KMS-11 (cell line): ENCODE results near the gene SLC22A31.
"Not testable (repeated sequence)": the region's sequence is repeated elsewhere in the genome, so short reads cannot be mapped to it uniquely, and the experiment has no call there.

Experiments
- H2AFZ ChIP-seq: fragments of 200-600 bp; sonication (generic); 2 replicates; pipeline ENCODE4 v1.6.1; 2016; ENCODE audit warnings: antibody characterized with exemption, mixed run types, low read depth
- H3K27ac ChIP-seq: fragments of 200-600 bp; sonication (generic); 2 replicates; pipeline ENCODE4 v1.6.1; 2016; ENCODE audit warnings: mild to moderate bottlenecking, mixed run types
- H3K27me3 ChIP-seq: fragments of 200-600 bp; sonication (generic); 2 replicates; pipeline ENCODE4 v1.6.1; 2017; ENCODE audit warnings: mild to moderate bottlenecking, low read depth, mixed run types, moderate library complexity; ENCODE audit not compliant: insufficient read depth
- H3K36me3 ChIP-seq: fragments of 200-600 bp; sonication (generic); 2 replicates; pipeline ENCODE4 v1.6.1; 2017; ENCODE audit warnings: mild to moderate bottlenecking, mixed run types; ENCODE audit not compliant: insufficient read depth
- H3K4me1 ChIP-seq: fragments of 200-600 bp; sonication (generic); 2 replicates; pipeline ENCODE4 v1.6.1; 2016; ENCODE audit warnings: mild to moderate bottlenecking, low read depth, mixed run types; ENCODE audit not compliant: poor library complexity, severe bottlenecking
- H3K4me2 ChIP-seq: fragments of 200-600 bp; sonication (generic); 2 replicates; pipeline ENCODE4 v1.7.0; 2016; ENCODE audit warnings: mild to moderate bottlenecking, mixed run types
- H3K4me3 ChIP-seq: fragments of 200-600 bp; sonication (generic); IDR thresholded peaks from 2 replicates; pipeline ENCODE4 v1.6.1; 2017; ENCODE audit warnings: low read depth, low read length, mixed read lengths; ENCODE audit not compliant: insufficient read depth
- H3K79me2 ChIP-seq: fragments of 200-600 bp; sonication (generic); 2 replicates; pipeline ENCODE4 v1.6.1; 2016; ENCODE audit warnings: low read depth, mixed run types; ENCODE audit not compliant: insufficient read depth
- H3K9ac ChIP-seq: fragments of 200-600 bp; sonication (generic); 2 replicates; pipeline ENCODE4 v1.6.1; 2016; ENCODE audit warnings: mild to moderate bottlenecking, mixed run types
- H4K20me1 ChIP-seq: fragments of 200-600 bp; sonication (generic); 2 replicates; pipeline ENCODE4 v1.6.1; 2016; ENCODE audit warnings: mild to moderate bottlenecking, mixed run types; ENCODE audit not compliant: insufficient read depth
- TF ChIP-seq, protein P1 (sequence below): fragments of 200-600 bp; sonication (generic); conservative IDR thresholded peaks from 2 replicates; pipeline ENCODE4 v1.6.1; 2017; ENCODE audit warnings: low read depth, mild to moderate bottlenecking, antibody characterized with exemption, low read length, moderate library complexity, mixed read lengths

Gene SLC22A31

DNA sequence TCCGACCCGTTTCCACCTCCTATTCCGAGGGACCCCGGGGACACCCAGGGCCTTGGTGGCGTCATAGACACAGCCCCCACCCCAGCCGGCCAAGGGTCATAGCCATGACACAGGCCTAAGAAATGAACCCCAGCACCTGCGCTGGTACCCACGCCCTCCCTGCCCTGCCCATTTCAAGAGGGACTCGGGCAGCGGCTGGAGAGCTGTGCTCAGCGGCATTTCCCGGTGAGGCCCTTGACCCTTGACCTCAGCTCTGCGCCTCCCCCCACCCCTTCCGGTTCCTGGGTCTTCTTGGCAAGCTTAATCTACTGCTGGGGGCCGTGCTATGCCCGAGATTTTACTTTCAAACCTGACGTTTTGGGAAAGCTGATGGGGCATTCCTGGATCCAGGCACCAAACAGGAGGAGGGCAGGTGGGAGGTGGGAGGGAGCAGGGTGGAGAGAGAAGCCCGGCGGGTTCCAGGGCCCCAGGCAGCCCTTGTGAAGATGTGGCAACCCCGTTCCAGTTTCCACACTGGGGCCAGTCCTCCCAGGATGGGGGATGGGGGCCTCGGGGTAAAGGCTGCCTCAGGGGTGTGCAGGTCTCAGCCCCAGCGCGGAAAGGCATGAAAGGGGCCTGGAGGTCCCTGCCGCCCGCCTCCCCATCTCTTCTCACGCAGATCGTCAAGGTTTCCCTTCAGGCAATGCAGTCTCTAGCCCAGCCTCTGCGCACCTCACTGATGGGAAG lies at the start of gene SLC22A31:
Gene SLC22A31, minus strand, starts transcription at position 414 of the 726 bp plus-strand sequence. Its CDS starts 36 bp downstream, at position 378.
- no peaks in the 10 kb centered on the region for H3K36me3 ChIP-seq
- no peaks in the 10 kb centered on the region for H4K20me1 ChIP-seq
- no peaks in the 10 kb centered on the region for H3K79me2 ChIP-seq
- H3K27ac ChIP-seq, result no peak within 1 kb of the TSS
- no peaks in the 10 kb centered on the region for H3K4me1 ChIP-seq
- no peak within 1 kb of the TSS for H3K9ac ChIP-seq
- no peak within 1 kb of the TSS for H3K4me2 ChIP-seq
- TF ChIP-seq, protein P1, sequence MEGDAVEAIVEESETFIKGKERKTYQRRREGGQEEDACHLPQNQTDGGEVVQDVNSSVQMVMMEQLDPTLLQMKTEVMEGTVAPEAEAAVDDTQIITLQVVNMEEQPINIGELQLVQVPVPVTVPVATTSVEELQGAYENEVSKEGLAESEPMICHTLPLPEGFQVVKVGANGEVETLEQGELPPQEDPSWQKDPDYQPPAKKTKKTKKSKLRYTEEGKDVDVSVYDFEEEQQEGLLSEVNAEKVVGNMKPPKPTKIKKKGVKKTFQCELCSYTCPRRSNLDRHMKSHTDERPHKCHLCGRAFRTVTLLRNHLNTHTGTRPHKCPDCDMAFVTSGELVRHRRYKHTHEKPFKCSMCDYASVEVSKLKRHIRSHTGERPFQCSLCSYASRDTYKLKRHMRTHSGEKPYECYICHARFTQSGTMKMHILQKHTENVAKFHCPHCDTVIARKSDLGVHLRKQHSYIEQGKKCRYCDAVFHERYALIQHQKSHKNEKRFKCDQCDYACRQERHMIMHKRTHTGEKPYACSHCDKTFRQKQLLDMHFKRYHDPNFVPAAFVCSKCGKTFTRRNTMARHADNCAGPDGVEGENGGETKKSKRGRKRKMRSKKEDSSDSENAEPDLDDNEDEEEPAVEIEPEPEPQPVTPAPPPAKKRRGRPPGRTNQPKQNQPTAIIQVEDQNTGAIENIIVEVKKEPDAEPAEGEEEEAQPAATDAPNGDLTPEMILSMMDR, result no peak
- no peak within 1 kb of the TSS for H3K4me3 ChIP-seq
- peaks cover 53% of the 10 kb centered on the region for H3K27me3 ChIP-seq
- H2AFZ ChIP-seq, result no peak within 1 kb of the TSS

DNA sequence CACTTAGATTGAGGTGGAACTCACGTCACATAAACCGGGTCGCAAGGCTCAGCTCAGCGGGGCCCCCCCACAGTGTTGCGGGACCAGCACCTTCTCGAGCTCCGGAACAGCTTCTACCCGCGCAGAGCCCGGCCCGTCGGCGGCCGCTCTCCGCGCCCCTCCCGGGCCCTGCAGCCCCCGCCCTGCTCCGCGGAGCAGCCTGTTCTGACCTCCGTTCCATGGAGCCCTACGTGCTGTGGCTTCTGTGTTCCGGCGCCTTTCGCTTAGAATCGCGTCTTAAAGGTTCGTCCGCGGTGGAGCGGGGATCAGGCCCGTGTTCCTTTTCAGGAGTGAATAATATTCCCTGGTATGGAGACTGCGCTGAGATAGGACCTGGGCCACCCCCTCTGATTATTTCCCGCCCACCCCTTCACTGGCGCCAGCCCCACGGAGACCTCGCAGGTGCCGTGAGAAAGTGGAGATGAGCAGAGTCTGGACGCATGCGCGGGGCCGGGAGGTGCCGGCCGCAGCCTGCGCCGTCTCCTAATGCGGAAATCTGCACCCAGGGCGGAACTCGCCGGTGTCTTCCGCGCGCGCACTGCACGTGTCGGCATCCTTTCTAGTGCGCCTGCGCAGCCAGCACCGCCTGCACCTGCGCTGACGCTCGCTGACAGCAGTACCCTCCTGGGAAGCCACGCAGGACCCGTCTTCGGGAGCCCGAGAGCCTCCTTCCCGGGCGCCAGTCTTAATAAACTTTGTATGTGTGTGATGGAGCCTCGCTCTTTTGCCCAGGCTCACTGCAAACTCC lies 48.1 kb upstream of the SLC22A31 start:
- H2AFZ ChIP-seq, result peak overlapping the region; percentile 44; the same call in 1 of the 2 replicates
- no peaks in the 10 kb centered on the region for H3K27me3 ChIP-seq
- no peak overlapping the region for H3K9ac ChIP-seq
- H3K27ac ChIP-seq, result no peak overlapping the region
- H4K20me1 ChIP-seq, result no peaks in the 10 kb centered on the region
- H3K4me1 ChIP-seq, result no peaks in the 10 kb centered on the region
- no peaks in the 10 kb centered on the region for H3K79me2 ChIP-seq
- H3K4me3 ChIP-seq, result no peak overlapping the region
- TF ChIP-seq, protein P1, result no peak
- no peaks in the 10 kb centered on the region for H3K36me3 ChIP-seq
- H3K4me2 ChIP-seq, result no peak overlapping the region

DNA sequence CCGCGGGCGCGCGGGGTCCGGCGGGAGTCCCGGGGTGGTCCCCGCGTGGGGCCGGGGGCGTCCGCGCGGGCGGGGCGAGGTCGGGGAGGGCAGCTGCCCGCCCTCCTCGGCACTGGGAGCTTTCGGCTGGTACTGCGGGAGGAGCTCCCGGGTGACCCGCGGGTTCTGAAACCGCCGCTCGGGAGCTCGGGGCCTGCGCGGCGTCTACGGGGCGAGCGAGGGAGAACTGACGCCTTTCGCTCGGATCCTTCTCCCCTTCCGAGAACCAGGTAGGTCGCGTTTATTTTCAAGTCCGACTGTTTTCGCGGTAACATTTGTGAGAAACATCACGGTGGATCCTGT lies 47.4 kb upstream of the SLC22A31 start:
- not testable (repeated sequence) for H3K27me3 ChIP-seq, H4K20me1 ChIP-seq, H3K4me1 ChIP-seq, H3K9ac ChIP-seq, H3K27ac ChIP-seq, H3K36me3 ChIP-seq, H3K4me2 ChIP-seq, H3K79me2 ChIP-seq, H3K4me3 ChIP-seq
- H2AFZ ChIP-seq, result peak overlapping the region; percentile 44

DNA sequence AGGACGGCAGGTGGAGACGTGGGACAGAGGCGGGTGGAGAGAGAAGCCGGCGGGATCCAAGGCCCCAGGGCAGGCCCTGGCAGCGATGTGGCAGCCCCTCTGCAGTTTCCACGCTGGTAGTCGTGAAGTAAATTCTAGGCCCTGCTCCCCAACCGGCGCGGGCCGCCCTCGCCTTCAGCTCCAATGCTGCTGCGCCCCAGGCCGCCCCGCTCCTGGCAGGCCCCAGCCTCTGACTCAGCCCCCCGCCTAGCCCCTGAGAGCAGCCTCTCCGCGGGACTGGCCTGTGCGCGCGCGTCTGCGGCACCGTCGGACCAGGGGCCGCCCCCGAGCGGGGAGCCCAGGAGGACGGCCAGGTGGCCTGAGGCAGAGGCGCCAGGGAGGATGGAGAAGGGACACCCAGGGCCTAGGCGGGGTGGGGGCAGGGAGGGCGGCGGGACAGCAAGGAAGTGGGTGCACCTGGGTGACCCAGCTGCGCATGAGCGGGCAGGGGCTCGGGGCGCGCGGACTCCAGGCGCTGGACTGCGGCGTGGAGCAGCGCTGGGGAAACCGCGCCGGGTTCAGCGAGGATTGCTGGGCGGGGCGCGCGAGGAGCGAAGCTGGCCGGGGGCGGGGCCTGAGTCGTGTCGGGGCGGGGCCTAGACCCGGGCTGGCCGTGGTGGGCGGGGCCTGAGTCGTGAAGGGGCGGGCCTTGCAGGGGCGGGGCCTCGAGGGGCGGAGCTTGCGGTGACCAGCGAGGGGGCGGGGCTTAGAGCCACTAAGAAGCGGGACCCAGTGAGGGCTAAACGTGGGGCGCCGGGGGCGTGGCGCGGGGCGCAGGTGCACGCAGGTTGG lies 46.8 kb upstream of the SLC22A31 start:
- Histone ChIP-seq H3K36me3 (no peaks in the 10 kb centered on the region), H3K9ac (no peak overlapping the region; the same call in 1 of the 2 replicates), H3K4me2 (peak overlapping the region; percentile 57), H3K27me3 (no peaks in the 10 kb centered on the region), H3K4me1 (no peaks in the 10 kb centered on the region), H3K27ac (no peak overlapping the region), H3K79me2 (no peaks in the 10 kb centered on the region), H2AFZ (peak overlapping the region; percentile 55), H3K4me3 (no peak overlapping the region), H4K20me1 (no peaks in the 10 kb centered on the region)
- TF ChIP-seq, protein P1, result no peak
